DOHH2 (cell line): Measurements from ENCODE around the gene KLF18.

Source experiments
- H3F3A ChIP-seq: fragments of 200-600 bp; sonication (generic), shearing (Covaris generic); 2 replicates; pipeline ENCODE4 v1.6.0; 2016; ENCODE audit warnings: antibody characterized with exemption, mild to moderate bottlenecking; ENCODE audit not compliant: control insufficient read depth, insufficient read depth
- H3K27ac ChIP-seq: fragments of 200-600 bp; sonication (generic); 2 replicates; pipeline ENCODE4 v1.5.1; 2014; ENCODE audit warnings: low read depth, mild to moderate bottlenecking, low read length, moderate library complexity
- H3K27me3 ChIP-seq: fragments of 200-600 bp; sonication (generic); 2 replicates; pipeline ENCODE4 v1.6.1; 2014; ENCODE audit warnings: mild to moderate bottlenecking, low read length, mixed read lengths; ENCODE audit not compliant: control insufficient read depth
- H3K36me3 ChIP-seq: fragments of 200-600 bp; sonication (generic); 2 replicates; pipeline ENCODE4 v1.6.1; 2014; ENCODE audit warnings: mild to moderate bottlenecking, low read length, moderate library complexity, mixed read lengths; ENCODE audit not compliant: control insufficient read depth
- H3K4me1 ChIP-seq: fragments of 200-600 bp; sonication (generic); 2 replicates; pipeline ENCODE4 v1.6.1; 2014; ENCODE audit warnings: mild to moderate bottlenecking, low read length, mixed read lengths; ENCODE audit not compliant: control insufficient read depth
- H3K4me2 ChIP-seq: fragments of 200-600 bp; sonication (generic); 2 replicates; pipeline ENCODE4 v1.6.0; 2014; ENCODE audit warnings: mild to moderate bottlenecking, low read length, moderate library complexity
- H3K4me3 ChIP-seq: fragments of 200-600 bp; sonication (generic); 2 replicates; pipeline ENCODE4 v1.5.1; 2014; ENCODE audit warnings: mild to moderate bottlenecking, low read length, mixed read lengths
- H3K79me2 ChIP-seq: fragments of 200-600 bp; sonication (generic); 2 replicates; pipeline ENCODE4 v1.6.1; 2014; ENCODE audit warnings: mild to moderate bottlenecking, low read length, mixed read lengths; ENCODE audit not compliant: control insufficient read depth
- H3K9me2 ChIP-seq: fragments of 200-600 bp; sonication (generic); replicated peaks from 2 replicates; pipeline ENCODE4 v1.6.1; 2014; ENCODE audit warnings: mild to moderate bottlenecking, low read length, mixed read lengths; ENCODE audit not compliant: control insufficient read depth
- H3K9me3 ChIP-seq: fragments of 200-600 bp; sonication (generic); 2 replicates; pipeline ENCODE4 v1.6.1; 2014; ENCODE audit warnings: antibody characterized with exemption, low read length, mixed read lengths; ENCODE audit not compliant: control insufficient read depth, insufficient read depth
- H4K20me1 ChIP-seq: fragments of 200-600 bp; sonication (generic); 2 replicates; pipeline ENCODE4 v1.6.0; 2014; ENCODE audit warnings: low read depth, mild to moderate bottlenecking, antibody characterized with exemption, low read length, moderate library complexity; ENCODE audit not compliant: control insufficient read depth, insufficient read depth
- CTCF ChIP-seq: fragments of 200-600 bp; sonication (generic); IDR thresholded peaks from one replicate; pipeline ENCODE4 v1.5.1; 2014; ENCODE audit warnings: antibody characterized with exemption, mild to moderate bottlenecking, low read depth, low read length; ENCODE audit not compliant: poor library complexity, severe bottlenecking
- EZH2phosphoT487 ChIP-seq: fragments of 200-600 bp; sonication (generic); IDR thresholded peaks from 2 replicates; pipeline ENCODE4 v1.6.1; 2017; ENCODE audit warnings: borderline replicate concordance, mild to moderate bottlenecking, antibody characterized with exemption, low read length, moderate library complexity, mixed read lengths

The KLF18 gene

GRCh38 chr1:44103270-44104131 lies 37.9 kb downstream of the KLF18 start:
- Histone ChIP-seq H3K79me2 (no peaks in the 10 kb centered on the region), H3K4me2 (no peak overlapping the region), H3K4me1 (no peaks in the 10 kb centered on the region), H3K9me2 (no peaks in the 10 kb centered on the region), H4K20me1 (no peaks in the 10 kb centered on the region), H3K36me3 (no peaks in the 10 kb centered on the region), H3K4me3 (no peak overlapping the region), H3K27ac (no peak overlapping the region), H3F3A (no peaks in the 10 kb centered on the region), H3K9me3 (no peaks in the 10 kb centered on the region), H3K27me3 (no peaks in the 10 kb centered on the region)
- no peak for TF ChIP-seq EZH2phosphoT487
- peak; percentile 24 for TF ChIP-seq CTCF

GRCh38 chr1:44101328-44101727 lies 40.1 kb downstream of the KLF18 start:
- Histone ChIP-seq H3K4me2 (no peak overlapping the region), H3K27ac (no peak overlapping the region), H3K36me3 (no peaks in the 10 kb centered on the region), H3K4me1 (no peaks in the 10 kb centered on the region), H3K9me2 (no peaks in the 10 kb centered on the region), H3K4me3 (no peak overlapping the region), H3F3A (no peaks in the 10 kb centered on the region), H3K9me3 (no peaks in the 10 kb centered on the region), H4K20me1 (no peaks in the 10 kb centered on the region), H3K79me2 (no peaks in the 10 kb centered on the region), H3K27me3 (no peaks in the 10 kb centered on the region)
- no peak for TF ChIP-seq CTCF
- no peak for TF ChIP-seq EZH2phosphoT487

- Histone ChIP-seq H3K4me2 (no peak overlapping the region), H3K27me3 (no peaks in the 10 kb centered on the region), H3K4me3 (no peak overlapping the region), H4K20me1 (no peaks in the 10 kb centered on the region), H3K27ac (no peak overlapping the region), H3K79me2 (no peaks in the 10 kb centered on the region), H3K9me3 (no peaks in the 10 kb centered on the region), H3K36me3 (no peaks in the 10 kb centered on the region), H3K9me2 (no peaks in the 10 kb centered on the region), H3F3A (no peaks in the 10 kb centered on the region), H3K4me1 (no peaks in the 10 kb centered on the region)
- no peak for TF ChIP-seq EZH2phosphoT487
- no peak for TF ChIP-seq CTCF
These were observed 41.1 kb downstream of the KLF18 start for GRCh38 chr1:44100183-44100868.
